ENCODE measurements around the gene PRAMEF5. TPM values are rescaled to one million over a fixed set of nuclear protein-coding genes. Genes with fewer than 3 reads are reported as not detected.
"Not testable (repeated sequence)": the region's sequence is repeated elsewhere in the genome, so short reads cannot be mapped to it uniquely, and the experiment has no call there.

Gene PRAMEF5
- total and polyA plus RNA-seq, 12 donors = not detected

- Histone ChIP-seq H3K27ac (no peak overlapping the region), H3K4me1 (replicated peaks in 1 of 2) (no peaks in the 10 kb centered on the region), H3K27me3 (peaks cover 7% of the 10 kb centered on the region), H3K9me3 (replicated peaks in 1 of 3) (no peaks in the 10 kb centered on the region), H3K4me3 (no peak overlapping the region), H3K36me3 (replicated peaks in 1 of 2) (no peaks in the 10 kb centered on the region)
- intact Hi-C loops (cut with DNase I) = no loop called here
- TF ChIP-seq CTCF (IDR thresholded peaks at IDR 0.05) (peak in 4 of 6 experiments; percentile 11 to 55 (median 35)), POLR2A (IDR thresholded peaks at IDR 0.05) (no peak)
- WGBS, 4 donors = 71 to 81% (median 72%) methylated on average over 7 of the region's 7 CpGs
- DNase-seq = peak in 5 of 7 donors; percentile 12 to 66 (median 52)
Observed at GRCh38 chr1:13228343-13228781, 25.6 kb upstream of the PRAMEF5 start.

- H3K27me3 ChIP-seq; H3K4me1 ChIP-seq (replicated peaks in 1 of 2); H3K4me3 ChIP-seq; intact Hi-C loops (cut with DNase I); H3K36me3 ChIP-seq (replicated peaks in 1 of 2); H3K9me3 ChIP-seq (replicated peaks in 1 of 3); H3K27ac ChIP-seq: not testable (repeated sequence)
- peak in 1 of 7 donors; percentile 8 for DNase-seq
- 75 to 83% (median 80%) methylated on average over 5 of the region's 5 CpGs for WGBS, 4 donors
Observed at GRCh38 chr1:13230096-13230495, 23.9 kb upstream of the PRAMEF5 start.

- H3K9me3 ChIP-seq (replicated peaks in 1 of 3); H3K4me1 ChIP-seq (replicated peaks in 1 of 2); H3K36me3 ChIP-seq (replicated peaks in 1 of 2); H3K4me3 ChIP-seq; H3K27ac ChIP-seq; DNase-seq; intact Hi-C loops (cut with DNase I); H3K27me3 ChIP-seq: not testable (repeated sequence)
- 71 to 86% (median 77%) methylated on average over 2 of the region's 2 CpGs for WGBS, 4 donors
Observed at GRCh38 chr1:13230601-13231000, 23.4 kb upstream of the PRAMEF5 start.

GRCh38 chr1:13231061-13231750, 22.8 kb upstream of the PRAMEF5 start:
- H3K9me3 ChIP-seq (replicated peaks in 1 of 3); intact Hi-C loops (cut with DNase I); H3K27me3 ChIP-seq; H3K36me3 ChIP-seq (replicated peaks in 1 of 2); H3K4me3 ChIP-seq; H3K27ac ChIP-seq; H3K4me1 ChIP-seq (replicated peaks in 1 of 2); DNase-seq: not testable (repeated sequence)
- WGBS, 4 donors = 73 to 77% (median 74%) methylated on average over 7 of the region's 7 CpGs

- H3K4me1 ChIP-seq (replicated peaks in 1 of 2); H3K36me3 ChIP-seq (replicated peaks in 1 of 2); H3K27me3 ChIP-seq; H3K9me3 ChIP-seq (replicated peaks in 1 of 3); intact Hi-C loops (cut with DNase I); H3K27ac ChIP-seq; H3K4me3 ChIP-seq: not testable (repeated sequence)
- DNase-seq = peak in 1 of 7 donors; percentile 6
- 48 to 77% (median 61%) methylated on average over 2 of the region's 2 CpGs for WGBS, 4 donors
Observed at GRCh38 chr1:13232056-13232455, 21.9 kb upstream of the PRAMEF5 start.

- H3K9me3 ChIP-seq (replicated peaks in 1 of 3); intact Hi-C loops (cut with DNase I); DNase-seq; H3K27ac ChIP-seq; H3K27me3 ChIP-seq; H3K4me1 ChIP-seq (replicated peaks in 1 of 2); H3K36me3 ChIP-seq (replicated peaks in 1 of 2); H3K4me3 ChIP-seq: not testable (repeated sequence)
- 38 to 65% (median 53%) methylated on average over 1 of the region's 1 CpG for WGBS, 4 donors
Observed at GRCh38 chr1:13234057-13234456, 19.9 kb upstream of the PRAMEF5 start.

- H3K4me1 ChIP-seq (replicated peaks in 1 of 2); H3K36me3 ChIP-seq (replicated peaks in 1 of 2); intact Hi-C loops (cut with DNase I); H3K9me3 ChIP-seq (replicated peaks in 1 of 3); H3K4me3 ChIP-seq; H3K27ac ChIP-seq; H3K27me3 ChIP-seq; DNase-seq: not testable (repeated sequence)
- WGBS, 4 donors = 61 to 85% (median 76%) methylated on average over 2 to 4 of the region's 4 CpGs
Observed at GRCh38 chr1:13237572-13237971, 16.4 kb upstream of the PRAMEF5 start.

- 81 to 91% (median 83%) methylated on average over 4 of the region's 4 CpGs for WGBS, 4 donors
- H3K36me3 ChIP-seq (replicated peaks in 1 of 2); DNase-seq; H3K27me3 ChIP-seq; H3K4me3 ChIP-seq; H3K27ac ChIP-seq; intact Hi-C loops (cut with DNase I); H3K4me1 ChIP-seq (replicated peaks in 1 of 2); H3K9me3 ChIP-seq (replicated peaks in 1 of 3): not testable (repeated sequence)
Observed at GRCh38 chr1:13239633-13240032, 14.4 kb upstream of the PRAMEF5 start.

- H3K27ac ChIP-seq; H3K9me3 ChIP-seq (replicated peaks in 1 of 3); intact Hi-C loops (cut with DNase I); H3K4me3 ChIP-seq; H3K36me3 ChIP-seq (replicated peaks in 1 of 2); H3K4me1 ChIP-seq (replicated peaks in 1 of 2); DNase-seq; H3K27me3 ChIP-seq: not testable (repeated sequence)
- 78 to 90% (median 83%) methylated on average over 9 of the region's 9 CpGs for WGBS, 4 donors
Observed at GRCh38 chr1:13243536-13244263, 10.3 kb upstream of the PRAMEF5 start.

GRCh38 chr1:13245841-13246553, 8.0 kb upstream of the PRAMEF5 start:
- H3K36me3 ChIP-seq (replicated peaks in 1 of 2); H3K9me3 ChIP-seq (replicated peaks in 1 of 3); intact Hi-C loops (cut with DNase I); H3K4me3 ChIP-seq; H3K27ac ChIP-seq; H3K4me1 ChIP-seq (replicated peaks in 1 of 2); H3K27me3 ChIP-seq: not testable (repeated sequence)
- 75 to 86% (median 79%) methylated on average over 5 of the region's 5 CpGs for WGBS, 4 donors
- peak in 1 of 7 donors; percentile 4 for DNase-seq

All from adrenal gland (tissue), 12 donors.